ENCODE data around the gene WBP1L.

- TF ChIP-seq CTCF (IDR thresholded peaks at IDR 0.05; ENCODE audit: low read depth, low read length) (no peak), POLR2A (IDR thresholded peaks at IDR 0.05; ENCODE audit: extremely low read depth, insufficient read length) (no peak)
Measured at GRCh38 chr10:102718220-102718619, 25.5 kb upstream of the WBP1L start.
